Gastroesophageal sphincter (tissue), 4 donors: ENCODE data around the gene PRKG1. TPM values are rescaled to one million over a fixed set of nuclear protein-coding genes. Genes with fewer than 3 reads are reported as not detected.

ENCODE experiments used
- ATAC-seq: fragments of 150-250 bp; one replicate; pipeline ENCODE4 v1.9.1; 2016; ENCODE audit warnings: mild to moderate bottlenecking, moderate library complexity
- H3K27ac ChIP-seq, 4 donors: fragments of 200-600 bp; sonication (generic) in 3 of 4; 1 replicate in 3 of 4; 2 replicates in 1 of 4; pipeline ENCODE4 v1.5.1; 2016 to 2019
- H3K27me3 ChIP-seq: fragments of 200-600 bp; sonication (generic); one replicate; pipeline ENCODE4 v1.5.1; 2019
- H3K36me3 ChIP-seq, 2 donors: fragments of 200-600 bp; sonication (generic); one replicate each; pipeline ENCODE4 v1.5.1; 2019; ENCODE audit warnings: control low read depth in 1 of 2
- H3K4me1 ChIP-seq, 3 donors: fragments of 200-600 bp; sonication (generic); 1 replicate in 2 of 3; 2 replicates in 1 of 3; pipeline ENCODE4 v1.5.1; 2016 to 2019; ENCODE audit warnings: control low read depth in 2 of 3
- H3K4me3 ChIP-seq, 2 donors: fragments of 200-600 bp; sonication (generic); one replicate each; pipeline ENCODE4 v1.5.1; 2019; ENCODE audit warnings: mild to moderate bottlenecking in 1 of 2, moderate library complexity in 1 of 2
- H3K9me3 ChIP-seq, 3 donors: fragments of 200-600 bp; sonication (generic); one replicate each; pipeline ENCODE4 v1.5.1; 2017 to 2019; ENCODE audit warnings: control low read depth in 2 of 3
- EP300 ChIP-seq: sonication (generic); formaldehyde crosslinking; IDR thresholded peaks from one replicate; pipeline ENCODE4 v1.6.1; 2017; ENCODE audit warnings: antibody characterized with exemption, mild to moderate bottlenecking
- POLR2A ChIP-seq, 2 donors: fragments of 450-650 bp; IDR thresholded peaks; one replicate each; pipeline ENCODE4 v1.6.1; 2017; ENCODE audit warnings: antibody characterized with exemption in 2 of 2, mild to moderate bottlenecking in 2 of 2, moderate library complexity in 1 of 2
- POLR2AphosphoS5 ChIP-seq: sonication (generic); formaldehyde crosslinking; IDR thresholded peaks from one replicate; pipeline ENCODE4 v1.6.1; 2017; ENCODE audit warnings: antibody characterized with exemption
- WGBS, 2 donors: methylation state at CpG; one replicate each; pipeline ENCODE4 v1.1.5; 2018; ENCODE audit warnings: low coverage in 1 of 2; 5-methylcytosine and 5-hydroxymethylcytosine counted together
- total RNA-seq, 4 donors: library from RNA; depleted of rRNA; stranded (reverse); fragments of >200 nt; gene quantifications; one replicate each; pipeline ENCODE4 v1.1.0, GENCODE V29; 2016
- TF ChIP-seq, protein P1 (sequence below), 4 experiments: fragments of 200-600 bp in 2 of 4; fragments of 450-650 bp in 2 of 4; sonication (generic) in 1 of 4; IDR thresholded peaks; one replicate each; pipeline ENCODE4 v1.5.1; 2017 to 2019; ENCODE audit warnings: antibody characterized with exemption in 4 of 4, mild to moderate bottlenecking in 2 of 4, moderate library complexity in 2 of 4

The PRKG1 gene
- total RNA-seq, 4 donors from 2014 or later: 27.5 to 73.2 (median 39.2) TPM

GRCh38 chr10:51363415-51363814 is 289.1 kb downstream of the PRKG1 start:
- ATAC-seq: no peak
- no peaks in the 10 kb centered on the region for H3K27me3 ChIP-seq
- no peaks in the 10 kb centered on the region for H3K36me3 ChIP-seq
- H3K4me1 ChIP-seq: peaks cover 0 to 14% (median 4%) of the 10 kb centered on the region in 3 donors
- TF ChIP-seq POLR2A (IDR thresholded peaks at IDR 0.05) (no peak), EP300 (no peak), POLR2AphosphoS5 (no peak)
- TF ChIP-seq, protein P1, sequence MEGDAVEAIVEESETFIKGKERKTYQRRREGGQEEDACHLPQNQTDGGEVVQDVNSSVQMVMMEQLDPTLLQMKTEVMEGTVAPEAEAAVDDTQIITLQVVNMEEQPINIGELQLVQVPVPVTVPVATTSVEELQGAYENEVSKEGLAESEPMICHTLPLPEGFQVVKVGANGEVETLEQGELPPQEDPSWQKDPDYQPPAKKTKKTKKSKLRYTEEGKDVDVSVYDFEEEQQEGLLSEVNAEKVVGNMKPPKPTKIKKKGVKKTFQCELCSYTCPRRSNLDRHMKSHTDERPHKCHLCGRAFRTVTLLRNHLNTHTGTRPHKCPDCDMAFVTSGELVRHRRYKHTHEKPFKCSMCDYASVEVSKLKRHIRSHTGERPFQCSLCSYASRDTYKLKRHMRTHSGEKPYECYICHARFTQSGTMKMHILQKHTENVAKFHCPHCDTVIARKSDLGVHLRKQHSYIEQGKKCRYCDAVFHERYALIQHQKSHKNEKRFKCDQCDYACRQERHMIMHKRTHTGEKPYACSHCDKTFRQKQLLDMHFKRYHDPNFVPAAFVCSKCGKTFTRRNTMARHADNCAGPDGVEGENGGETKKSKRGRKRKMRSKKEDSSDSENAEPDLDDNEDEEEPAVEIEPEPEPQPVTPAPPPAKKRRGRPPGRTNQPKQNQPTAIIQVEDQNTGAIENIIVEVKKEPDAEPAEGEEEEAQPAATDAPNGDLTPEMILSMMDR (IDR thresholded peaks at IDR 0.05): no peak
- WGBS, 2 donors: 89 to 92% methylated on average over 4 of the region's 4 CpGs
- no peak overlapping the region for H3K4me3 ChIP-seq
- no peaks in the 10 kb centered on the region for H3K9me3 ChIP-seq
- H3K27ac ChIP-seq: no peak overlapping the region

GRCh38 chr10:51364674-51365073 is 290.4 kb downstream of the PRKG1 start:
- 64 to 81% methylated on average over 2 of the region's 2 CpGs for WGBS, 2 donors
- H3K4me1 ChIP-seq: peaks cover 0 to 14% (median 4%) of the 10 kb centered on the region in 3 donors
- no peaks in the 10 kb centered on the region for H3K36me3 ChIP-seq
- H3K4me3 ChIP-seq: no peak overlapping the region
- ATAC-seq: no peak
- H3K9me3 ChIP-seq: no peaks in the 10 kb centered on the region
- H3K27ac ChIP-seq: no peak overlapping the region
- no peaks in the 10 kb centered on the region for H3K27me3 ChIP-seq
- TF ChIP-seq, protein P1 (IDR thresholded peaks at IDR 0.05): no peak
- TF ChIP-seq POLR2AphosphoS5: no peak

- H3K27ac ChIP-seq: peak overlapping the region in 3 of 4 donors; percentile 30 to 56 (median 42)
Observed at GRCh38 chr10:51366044-51366443, 291.8 kb downstream of the PRKG1 start.

GRCh38 chr10:51367127-51367526 is 292.8 kb downstream of the PRKG1 start:
- Histone ChIP-seq H3K36me3 (no peaks in the 10 kb centered on the region), H3K4me3 (peak overlapping the region; percentile 5 to 9), H3K27me3 (no peaks in the 10 kb centered on the region), H3K27ac (peak overlapping the region; percentile 14 to 47 (median 36)), H3K9me3 (no peaks in the 10 kb centered on the region), H3K4me1 (peaks cover 0 to 20% (median 4%) of the 10 kb centered on the region in 3 donors)
- 26 to 59% methylated on average over 4 of the region's 4 CpGs for WGBS, 2 donors
- no peak for ATAC-seq
- TF ChIP-seq POLR2A (IDR thresholded peaks at IDR 0.05) (no peak), EP300 (no peak), POLR2AphosphoS5 (no peak)
- TF ChIP-seq, protein P1 (IDR thresholded peaks at IDR 0.05): no peak

More at GRCh38 chr10:51366044-51366443, 291.8 kb downstream of the PRKG1 start:
- H3K36me3 ChIP-seq: no peaks in the 10 kb centered on the region
- peaks cover 0 to 14% (median 4%) of the 10 kb centered on the region in 3 donors for H3K4me1 ChIP-seq
- H3K27me3 ChIP-seq: no peaks in the 10 kb centered on the region
- H3K4me3 ChIP-seq: no peak overlapping the region
- H3K9me3 ChIP-seq: no peaks in the 10 kb centered on the region
- ATAC-seq: peak; percentile 61
- TF ChIP-seq, protein P1 (IDR thresholded peaks at IDR 0.05): no peak
- no peak for TF ChIP-seq EP300
- TF ChIP-seq POLR2AphosphoS5: no peak
- no peak for TF ChIP-seq POLR2A (IDR thresholded peaks at IDR 0.05)
- WGBS, 2 donors: 32 to 33% methylated on average over 1 of the region's 1 CpG

GRCh38 chr10:51367694-51368093 is 293.4 kb downstream of the PRKG1 start:
- WGBS, 2 donors: 45 to 82% methylated on average over 1 of the region's 1 CpG
- no peaks in the 10 kb centered on the region for H3K27me3 ChIP-seq
- H3K4me1 ChIP-seq: peaks cover 0 to 20% (median 4%) of the 10 kb centered on the region in 3 donors
- no peaks in the 10 kb centered on the region for H3K9me3 ChIP-seq
- no peaks in the 10 kb centered on the region for H3K36me3 ChIP-seq
- no peak for ATAC-seq
- peak overlapping the region in 1 of 2 donors; percentile 5 for H3K4me3 ChIP-seq
- TF ChIP-seq POLR2A (IDR thresholded peaks at IDR 0.05): no peak
- TF ChIP-seq POLR2AphosphoS5: no peak
- no peak for TF ChIP-seq EP300
- TF ChIP-seq, protein P1 (IDR thresholded peaks at IDR 0.05): no peak
- H3K27ac ChIP-seq: peak overlapping the region in 2 of 4 donors; percentile 30 to 42
